WTC11 (cell line): ENCODE results near the gene MNAT1. TPM values are rescaled to one million over a fixed set of nuclear protein-coding genes. Genes with fewer than 3 reads are reported as not detected.

Source experiments
- ATAC-seq: fragments of 200-7000 bp; cut with Tn5 transposase; 2 replicates; pipeline ENCODE4 v1.10.0; 2021; ENCODE audit warnings: mild to moderate bottlenecking, moderate library complexity
- CTCF ChIA-PET: fragments of 300-600 bp; sonication (Branson Sonifier 250); formaldehyde crosslinking; loops from one replicate; lab custom pipeline; 2021; ENCODE audit warnings: antibody characterized with exemption; lab: Charles Lee
- POLR2A ChIA-PET: fragments of 350-600 bp; sonication (Branson Sonifier 250); formaldehyde crosslinking; loops from one replicate; lab custom pipeline; 2021; ENCODE audit warnings: antibody characterized with exemption; lab: Charles Lee
- DNase-seq: peaks from one replicate; pipeline ENCODE4 v3.0.0; 2021; ENCODE audit warnings: low spot score
- H3K27ac Mint-ChIP-seq: 2 replicates; pipeline ENCODE4 v1.8.0; 2021; ENCODE audit warnings: mixed read lengths
- H3K27me3 Mint-ChIP-seq: 2 replicates; pipeline ENCODE4 v1.8.0; 2021; ENCODE audit warnings: low read depth, mild to moderate bottlenecking, moderate library complexity, mixed read lengths
- H3K36me3 Mint-ChIP-seq: 2 replicates; pipeline ENCODE4 v1.8.0; 2021; ENCODE audit warnings: mixed read lengths
- H3K4me1 Mint-ChIP-seq: 2 replicates; pipeline ENCODE4 v1.8.0; 2022; ENCODE audit warnings: mixed read lengths
- H3K4me3 Mint-ChIP-seq: 2 replicates; pipeline ENCODE4 v1.8.0; 2021; ENCODE audit warnings: mild to moderate bottlenecking, moderate library complexity, mixed read lengths
- H3K9me3 Mint-ChIP-seq: 2 replicates; pipeline ENCODE4 v1.8.0; 2021; ENCODE audit warnings: mixed read lengths
- AR ChIP-seq: fragments of 250-450 bp; sonication (Bioruptor Pico); IDR thresholded peaks from 2 replicates; pipeline ENCODE4 v1.9.0; 2021; ENCODE audit warnings: mild to moderate bottlenecking
- ATF3 ChIP-seq: sonication (generic); formaldehyde crosslinking; conservative IDR thresholded peaks from 2 replicates; pipeline ENCODE4 v1.8.1; 2022; ENCODE audit warnings: mild to moderate bottlenecking, missing genetic modification reagents
- CDX4 ChIP-seq: fragments of 250-450 bp; sonication (Bioruptor Pico); IDR thresholded peaks from 2 replicates; pipeline ENCODE4 v1.9.0; 2021; ENCODE audit warnings: moderate library complexity, mild to moderate bottlenecking, inconsistent platforms, borderline replicate concordance
- ERG ChIP-seq: fragments of 250-450 bp; sonication (Bioruptor Pico); IDR thresholded peaks from 2 replicates; pipeline ENCODE4 v1.8.0; 2021; ENCODE audit warnings: mild to moderate bottlenecking
- FOXP1 ChIP-seq: sonication (generic); formaldehyde crosslinking; IDR thresholded peaks from 2 replicates; pipeline ENCODE4 v1.8.0; 2022; ENCODE audit warnings: missing genetic modification reagents, mild to moderate bottlenecking, moderate library complexity, borderline replicate concordance
- HMGA2 ChIP-seq: fragments of 250-450 bp; sonication (Bioruptor Pico); IDR thresholded peaks from 2 replicates; pipeline ENCODE4 v1.4.0; 2021; ENCODE audit warnings: mild to moderate bottlenecking, moderate library complexity
- OVOL2 ChIP-seq: fragments of 250-450 bp; sonication (Bioruptor Pico); IDR thresholded peaks from 2 replicates; pipeline ENCODE4 v1.9.0; 2021; ENCODE audit warnings: mild to moderate bottlenecking, borderline replicate concordance
- SMAD4 ChIP-seq: sonication (generic); formaldehyde crosslinking; IDR thresholded peaks from 2 replicates; pipeline ENCODE4 v1.8.0; 2022; ENCODE audit warnings: mild to moderate bottlenecking, missing genetic modification reagents
- TCF7 ChIP-seq: sonication (generic); formaldehyde crosslinking; IDR thresholded peaks from 2 replicates; pipeline ENCODE4 v1.8.0; 2022; ENCODE audit warnings: mild to moderate bottlenecking, low read depth, missing genetic modification reagents, moderate library complexity
- TEAD1 ChIP-seq: sonication (generic); formaldehyde crosslinking; IDR thresholded peaks from 2 replicates; pipeline ENCODE4 v1.8.0; 2022; ENCODE audit warnings: mild to moderate bottlenecking, missing genetic modification reagents
- ZNF219 ChIP-seq: sonication (generic); formaldehyde crosslinking; IDR thresholded peaks from 2 replicates; pipeline ENCODE4 v1.8.0; 2023; ENCODE audit warnings: missing genetic modification reagents, mild to moderate bottlenecking, borderline replicate concordance
- ZNF317 ChIP-seq: sonication (generic); formaldehyde crosslinking; IDR thresholded peaks from 2 replicates; pipeline ENCODE4 v1.8.1; 2023; ENCODE audit warnings: low read depth, mild to moderate bottlenecking, moderate library complexity, missing genetic modification reagents, borderline replicate concordance
- ZNF396 ChIP-seq: fragments of 250-450 bp; sonication (Bioruptor Pico); IDR thresholded peaks from 2 replicates; pipeline ENCODE4 v1.8.0; 2021; ENCODE audit warnings: mild to moderate bottlenecking, moderate library complexity, borderline replicate concordance
- total RNA-seq: library from RNA; stranded (reverse); gene quantifications from 3 replicates; pipeline ENCODE4 v1.2.3, GENCODE V29; 2021
- TF ChIP-seq, protein P1 (sequence below): fragments of 250-450 bp; sonication (Bioruptor Pico); IDR thresholded peaks from 2 replicates; pipeline ENCODE4 v2.1.2; 2022; ENCODE audit warnings: mild to moderate bottlenecking, moderate library complexity
- TF ChIP-seq, protein P2 (sequence below): sonication (generic); formaldehyde crosslinking; IDR thresholded peaks from 2 replicates; pipeline ENCODE4 v1.8.0; 2022; ENCODE audit warnings: mild to moderate bottlenecking, missing genetic modification reagents
- TF ChIP-seq, protein P3 (sequence below): sonication (generic); formaldehyde crosslinking; IDR thresholded peaks from 2 replicates; pipeline ENCODE4 v1.8.1; 2023; ENCODE audit warnings: mild to moderate bottlenecking, missing genetic modification reagents, moderate library complexity
- TF ChIP-seq, protein P4 (sequence below): sonication (generic); formaldehyde crosslinking; IDR thresholded peaks from 2 replicates; pipeline ENCODE4 v1.8.0; 2023; ENCODE audit warnings: missing genetic modification reagents, mild to moderate bottlenecking, borderline replicate concordance

Gene MNAT1
- total RNA-seq, 1 experiment from 2014 or later: 59.0 TPM

GRCh38 chr14:60732840-60733483 is 1.6 kb upstream of the MNAT1 start (continued):
- no peak for TF ChIP-seq OVOL2 (CRISPR knock-in tag)
- TF ChIP-seq TCF7 (CRISPR knock-in tag): no peak
- TF ChIP-seq CDX4: no peak
- TF ChIP-seq, protein P1, sequence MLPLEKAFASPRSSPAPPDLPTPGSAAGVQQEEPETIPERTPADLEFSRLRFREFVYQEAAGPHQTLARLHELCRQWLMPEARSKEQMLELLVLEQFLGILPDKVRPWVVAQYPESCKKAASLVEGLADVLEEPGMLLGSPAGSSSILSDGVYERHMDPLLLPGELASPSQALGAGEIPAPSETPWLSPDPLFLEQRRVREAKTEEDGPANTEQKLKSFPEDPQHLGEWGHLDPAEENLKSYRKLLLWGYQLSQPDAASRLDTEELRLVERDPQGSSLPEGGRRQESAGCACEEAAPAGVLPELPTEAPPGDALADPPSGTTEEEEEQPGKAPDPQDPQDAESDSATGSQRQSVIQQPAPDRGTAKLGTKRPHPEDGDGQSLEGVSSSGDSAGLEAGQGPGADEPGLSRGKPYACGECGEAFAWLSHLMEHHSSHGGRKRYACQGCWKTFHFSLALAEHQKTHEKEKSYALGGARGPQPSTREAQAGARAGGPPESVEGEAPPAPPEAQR (CRISPR knock-in tag): no peak
- TF ChIP-seq ZNF396: no peak
- no peak for TF ChIP-seq AR
- no peak for TF ChIP-seq ERG (CRISPR knock-in tag)
- no peak for TF ChIP-seq ATF3 (CRISPR knock-in tag)
- no peak for TF ChIP-seq FOXP1 (CRISPR knock-in tag)
- no peak for TF ChIP-seq SMAD4 (CRISPR knock-in tag)
- no peak for TF ChIP-seq ZNF317
- TF ChIP-seq, all 79 proteins: peak for 0

DNA sequence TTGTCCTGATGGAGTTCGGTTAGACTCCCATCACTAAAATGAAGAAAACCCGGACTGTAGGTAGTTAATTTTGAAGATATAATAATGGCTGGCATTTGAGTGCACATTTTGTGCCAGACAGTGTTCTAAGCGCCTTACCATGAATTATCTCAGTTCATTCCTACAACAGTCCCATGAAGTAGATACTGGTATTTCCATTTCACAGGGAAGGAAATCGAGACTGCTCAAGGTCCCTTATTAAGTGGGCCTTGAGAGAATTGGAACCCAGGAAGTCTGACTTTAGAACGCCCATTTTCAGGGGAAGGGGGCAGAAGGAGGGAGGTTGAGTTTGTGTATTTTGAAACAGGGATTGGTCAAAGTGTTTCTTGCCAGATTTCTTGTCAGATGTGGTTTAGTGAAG is 855 bp downstream of the MNAT1 start:
- ATAC-seq (no peak), DNase-seq (no peak)
- H3K27me3 Mint-ChIP-seq: peaks cover 2% of the 10 kb centered on the region; the same call in 1 of the 2 replicates
- H3K9me3 Mint-ChIP-seq: peaks cover 5% of the 10 kb centered on the region
- H3K27ac Mint-ChIP-seq: peak overlapping the region; percentile 98; the same call in 1 of the 2 replicates
- H3K4me3 Mint-ChIP-seq: peak overlapping the region; percentile 97
- peaks cover 15% of the 10 kb centered on the region for H3K4me1 Mint-ChIP-seq
- H3K36me3 Mint-ChIP-seq: no peaks in the 10 kb centered on the region
- POLR2A ChIA-PET: no interaction called here
- CTCF ChIA-PET: no interaction called here
- TF ChIP-seq TEAD1 (CRISPR knock-in tag): no peak
- no peak for TF ChIP-seq ZNF219 (CRISPR knock-in tag)
- TF ChIP-seq, protein P2, sequence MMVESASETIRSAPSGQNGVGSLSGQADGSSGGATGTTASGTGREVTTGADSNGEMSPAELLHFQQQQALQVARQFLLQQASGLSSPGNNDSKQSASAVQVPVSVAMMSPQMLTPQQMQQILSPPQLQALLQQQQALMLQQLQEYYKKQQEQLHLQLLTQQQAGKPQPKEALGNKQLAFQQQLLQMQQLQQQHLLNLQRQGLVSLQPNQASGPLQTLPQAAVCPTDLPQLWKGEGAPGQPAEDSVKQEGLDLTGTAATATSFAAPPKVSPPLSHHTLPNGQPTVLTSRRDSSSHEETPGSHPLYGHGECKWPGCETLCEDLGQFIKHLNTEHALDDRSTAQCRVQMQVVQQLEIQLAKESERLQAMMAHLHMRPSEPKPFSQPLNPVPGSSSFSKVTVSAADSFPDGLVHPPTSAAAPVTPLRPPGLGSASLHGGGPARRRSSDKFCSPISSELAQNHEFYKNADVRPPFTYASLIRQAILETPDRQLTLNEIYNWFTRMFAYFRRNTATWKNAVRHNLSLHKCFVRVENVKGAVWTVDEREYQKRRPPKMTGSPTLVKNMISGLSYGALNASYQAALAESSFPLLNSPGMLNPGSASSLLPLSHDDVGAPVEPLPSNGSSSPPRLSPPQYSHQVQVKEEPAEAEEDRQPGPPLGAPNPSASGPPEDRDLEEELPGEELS (CRISPR knock-in tag): no peak
- TF ChIP-seq, protein P3, sequence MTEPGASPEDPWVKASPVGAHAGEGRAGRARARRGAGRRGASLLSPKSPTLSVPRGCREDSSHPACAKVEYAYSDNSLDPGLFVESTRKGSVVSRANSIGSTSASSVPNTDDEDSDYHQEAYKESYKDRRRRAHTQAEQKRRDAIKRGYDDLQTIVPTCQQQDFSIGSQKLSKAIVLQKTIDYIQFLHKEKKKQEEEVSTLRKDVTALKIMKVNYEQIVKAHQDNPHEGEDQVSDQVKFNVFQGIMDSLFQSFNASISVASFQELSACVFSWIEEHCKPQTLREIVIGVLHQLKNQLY (CRISPR knock-in tag): no peak
- no peak for TF ChIP-seq HMGA2 (CRISPR knock-in tag)
- no peak for TF ChIP-seq AR
- TF ChIP-seq, protein P4, sequence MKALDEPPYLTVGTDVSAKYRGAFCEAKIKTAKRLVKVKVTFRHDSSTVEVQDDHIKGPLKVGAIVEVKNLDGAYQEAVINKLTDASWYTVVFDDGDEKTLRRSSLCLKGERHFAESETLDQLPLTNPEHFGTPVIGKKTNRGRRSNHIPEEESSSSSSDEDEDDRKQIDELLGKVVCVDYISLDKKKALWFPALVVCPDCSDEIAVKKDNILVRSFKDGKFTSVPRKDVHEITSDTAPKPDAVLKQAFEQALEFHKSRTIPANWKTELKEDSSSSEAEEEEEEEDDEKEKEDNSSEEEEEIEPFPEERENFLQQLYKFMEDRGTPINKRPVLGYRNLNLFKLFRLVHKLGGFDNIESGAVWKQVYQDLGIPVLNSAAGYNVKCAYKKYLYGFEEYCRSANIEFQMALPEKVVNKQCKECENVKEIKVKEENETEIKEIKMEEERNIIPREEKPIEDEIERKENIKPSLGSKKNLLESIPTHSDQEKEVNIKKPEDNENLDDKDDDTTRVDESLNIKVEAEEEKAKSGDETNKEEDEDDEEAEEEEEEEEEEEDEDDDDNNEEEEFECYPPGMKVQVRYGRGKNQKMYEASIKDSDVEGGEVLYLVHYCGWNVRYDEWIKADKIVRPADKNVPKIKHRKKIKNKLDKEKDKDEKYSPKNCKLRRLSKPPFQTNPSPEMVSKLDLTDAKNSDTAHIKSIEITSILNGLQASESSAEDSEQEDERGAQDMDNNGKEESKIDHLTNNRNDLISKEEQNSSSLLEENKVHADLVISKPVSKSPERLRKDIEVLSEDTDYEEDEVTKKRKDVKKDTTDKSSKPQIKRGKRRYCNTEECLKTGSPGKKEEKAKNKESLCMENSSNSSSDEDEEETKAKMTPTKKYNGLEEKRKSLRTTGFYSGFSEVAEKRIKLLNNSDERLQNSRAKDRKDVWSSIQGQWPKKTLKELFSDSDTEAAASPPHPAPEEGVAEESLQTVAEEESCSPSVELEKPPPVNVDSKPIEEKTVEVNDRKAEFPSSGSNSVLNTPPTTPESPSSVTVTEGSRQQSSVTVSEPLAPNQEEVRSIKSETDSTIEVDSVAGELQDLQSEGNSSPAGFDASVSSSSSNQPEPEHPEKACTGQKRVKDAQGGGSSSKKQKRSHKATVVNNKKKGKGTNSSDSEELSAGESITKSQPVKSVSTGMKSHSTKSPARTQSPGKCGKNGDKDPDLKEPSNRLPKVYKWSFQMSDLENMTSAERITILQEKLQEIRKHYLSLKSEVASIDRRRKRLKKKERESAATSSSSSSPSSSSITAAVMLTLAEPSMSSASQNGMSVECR (CRISPR knock-in tag): no peak
